Prostate gland (tissue), 2 donors: ENCODE measurements around the gene A2M.

Experiments used
- POLR2A ChIP-seq: fragments of 450-650 bp; IDR thresholded peaks from one replicate; pipeline ENCODE4 v1.6.1; 2016; ENCODE audit warnings: antibody characterized with exemption, mild to moderate bottlenecking
- POLR2AphosphoS5 ChIP-seq: sonication (generic); formaldehyde crosslinking; IDR thresholded peaks from one replicate; pipeline ENCODE4 v1.6.1; 2017; ENCODE audit warnings: antibody characterized with exemption
- TF ChIP-seq, protein P1 (sequence below), 4 experiments: fragments of 200-600 bp in 2 of 4; fragments of 450-650 bp in 2 of 4; sonication (generic) in 2 of 4; IDR thresholded peaks; 1 replicate in 3 of 4; 2 replicates in 1 of 4; pipeline ENCODE4 v1.5.1; 2016 to 2019; ENCODE audit warnings: antibody characterized with exemption in 4 of 4, mild to moderate bottlenecking in 2 of 4, moderate library complexity in 2 of 4

DNA sequence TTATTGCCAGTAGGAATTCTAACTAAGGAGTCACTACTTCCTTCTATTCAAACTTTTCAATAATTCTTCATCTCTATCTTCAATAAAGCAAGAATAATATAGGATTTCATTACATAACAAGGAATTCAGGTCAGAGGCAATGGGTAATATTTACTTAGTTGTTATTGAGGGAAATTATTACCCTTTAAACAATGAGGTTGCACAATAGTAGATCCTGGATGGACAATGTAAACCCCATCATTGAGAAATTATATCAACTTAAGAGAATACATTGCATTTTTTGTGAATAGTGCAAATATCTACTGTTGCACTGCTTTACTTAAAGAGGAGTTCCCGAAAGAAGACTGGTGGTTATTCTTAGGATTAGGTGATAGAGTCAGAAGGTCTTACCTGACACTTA lies 43.8 kb downstream of the A2M start:
- TF ChIP-seq POLR2AphosphoS5 = no peak
- TF ChIP-seq, protein P1, sequence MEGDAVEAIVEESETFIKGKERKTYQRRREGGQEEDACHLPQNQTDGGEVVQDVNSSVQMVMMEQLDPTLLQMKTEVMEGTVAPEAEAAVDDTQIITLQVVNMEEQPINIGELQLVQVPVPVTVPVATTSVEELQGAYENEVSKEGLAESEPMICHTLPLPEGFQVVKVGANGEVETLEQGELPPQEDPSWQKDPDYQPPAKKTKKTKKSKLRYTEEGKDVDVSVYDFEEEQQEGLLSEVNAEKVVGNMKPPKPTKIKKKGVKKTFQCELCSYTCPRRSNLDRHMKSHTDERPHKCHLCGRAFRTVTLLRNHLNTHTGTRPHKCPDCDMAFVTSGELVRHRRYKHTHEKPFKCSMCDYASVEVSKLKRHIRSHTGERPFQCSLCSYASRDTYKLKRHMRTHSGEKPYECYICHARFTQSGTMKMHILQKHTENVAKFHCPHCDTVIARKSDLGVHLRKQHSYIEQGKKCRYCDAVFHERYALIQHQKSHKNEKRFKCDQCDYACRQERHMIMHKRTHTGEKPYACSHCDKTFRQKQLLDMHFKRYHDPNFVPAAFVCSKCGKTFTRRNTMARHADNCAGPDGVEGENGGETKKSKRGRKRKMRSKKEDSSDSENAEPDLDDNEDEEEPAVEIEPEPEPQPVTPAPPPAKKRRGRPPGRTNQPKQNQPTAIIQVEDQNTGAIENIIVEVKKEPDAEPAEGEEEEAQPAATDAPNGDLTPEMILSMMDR (IDR thresholded peaks at IDR 0.05) = no peak
- no peak for TF ChIP-seq POLR2A
